WTC11 (cell line): Measurements from ENCODE around the gene ELFN1. TPM values are rescaled to one million over a fixed set of nuclear protein-coding genes. Genes with fewer than 3 reads are reported as not detected.

Experiments used
- ATAC-seq: fragments of 200-7000 bp; cut with Tn5 transposase; 2 replicates; pipeline ENCODE4 v1.10.0; 2021; ENCODE audit warnings: mild to moderate bottlenecking, moderate library complexity
- CTCF ChIA-PET: fragments of 300-600 bp; sonication (Branson Sonifier 250); formaldehyde crosslinking; loops from one replicate; lab custom pipeline; 2021; ENCODE audit warnings: antibody characterized with exemption; lab: Charles Lee
- POLR2A ChIA-PET: fragments of 350-600 bp; sonication (Branson Sonifier 250); formaldehyde crosslinking; loops from one replicate; lab custom pipeline; 2021; ENCODE audit warnings: antibody characterized with exemption; lab: Charles Lee
- DNase-seq: peaks from one replicate; pipeline ENCODE4 v3.0.0; 2021; ENCODE audit warnings: low spot score
- H3K27ac Mint-ChIP-seq: 2 replicates; pipeline ENCODE4 v1.8.0; 2021; ENCODE audit warnings: mixed read lengths
- H3K27me3 Mint-ChIP-seq: 2 replicates; pipeline ENCODE4 v1.8.0; 2021; ENCODE audit warnings: low read depth, mild to moderate bottlenecking, moderate library complexity, mixed read lengths
- H3K36me3 Mint-ChIP-seq: 2 replicates; pipeline ENCODE4 v1.8.0; 2021; ENCODE audit warnings: mixed read lengths
- H3K4me1 Mint-ChIP-seq: 2 replicates; pipeline ENCODE4 v1.8.0; 2022; ENCODE audit warnings: mixed read lengths
- H3K4me3 Mint-ChIP-seq: 2 replicates; pipeline ENCODE4 v1.8.0; 2021; ENCODE audit warnings: mild to moderate bottlenecking, moderate library complexity, mixed read lengths
- H3K9me3 Mint-ChIP-seq: 2 replicates; pipeline ENCODE4 v1.8.0; 2021; ENCODE audit warnings: mixed read lengths
- ATF6 ChIP-seq: sonication (generic); formaldehyde crosslinking; IDR thresholded peaks from 2 replicates; pipeline ENCODE4 v1.8.1; 2023; ENCODE audit warnings: mild to moderate bottlenecking, missing genetic modification reagents
- ELF4 ChIP-seq: sonication (generic); formaldehyde crosslinking; IDR thresholded peaks from 2 replicates; pipeline ENCODE4 v1.8.1; 2022; ENCODE audit warnings: low read depth, mild to moderate bottlenecking, moderate library complexity, missing genetic modification reagents
- EMX1 ChIP-seq: fragments of 250-450 bp; sonication (Bioruptor Pico); IDR thresholded peaks from 2 replicates; pipeline ENCODE4 v1.8.0; 2021; ENCODE audit warnings: mild to moderate bottlenecking
- ERG ChIP-seq: fragments of 250-450 bp; sonication (Bioruptor Pico); IDR thresholded peaks from 2 replicates; pipeline ENCODE4 v1.8.0; 2021; ENCODE audit warnings: mild to moderate bottlenecking
- FOXJ3 ChIP-seq: sonication (generic); formaldehyde crosslinking; IDR thresholded peaks from 2 replicates; pipeline ENCODE4 v1.9.0; 2021; ENCODE audit warnings: missing genetic modification reagents, mild to moderate bottlenecking, borderline replicate concordance
- GABPB1 ChIP-seq: sonication (generic); formaldehyde crosslinking; IDR thresholded peaks from 2 replicates; pipeline ENCODE4 v1.8.1; 2023; ENCODE audit warnings: mild to moderate bottlenecking, missing genetic modification reagents
- GTF2I ChIP-seq: fragments of 250-450 bp; sonication (Bioruptor Pico); conservative IDR thresholded peaks from 2 replicates; pipeline ENCODE4 v1.4.0; 2021; ENCODE audit warnings: mild to moderate bottlenecking
- HMGA2 ChIP-seq: fragments of 250-450 bp; sonication (Bioruptor Pico); IDR thresholded peaks from 2 replicates; pipeline ENCODE4 v1.4.0; 2021; ENCODE audit warnings: mild to moderate bottlenecking, moderate library complexity
- JAZF1 ChIP-seq: fragments of 250-450 bp; sonication (Bioruptor Pico); IDR thresholded peaks from 2 replicates; pipeline ENCODE4 v1.9.0; 2021; ENCODE audit warnings: moderate library complexity, mild to moderate bottlenecking, inconsistent platforms
- KAT7 ChIP-seq: sonication (generic); formaldehyde crosslinking; IDR thresholded peaks from 2 replicates; pipeline ENCODE4 v1.8.1; 2023; ENCODE audit warnings: missing genetic modification reagents, mild to moderate bottlenecking, borderline replicate concordance
- NFE2L1 ChIP-seq: sonication (generic); formaldehyde crosslinking; IDR thresholded peaks from 2 replicates; pipeline ENCODE4 v1.8.1; 2023; ENCODE audit warnings: missing genetic modification reagents
- NR1H2 ChIP-seq: sonication (generic); formaldehyde crosslinking; IDR thresholded peaks from 2 replicates; pipeline ENCODE4 v1.9.0; 2021; ENCODE audit warnings: mild to moderate bottlenecking, moderate library complexity, missing genetic modification reagents
- PRDM15 ChIP-seq: sonication (generic); formaldehyde crosslinking; IDR thresholded peaks from 2 replicates; pipeline ENCODE4 v1.8.0; 2022; ENCODE audit warnings: missing genetic modification reagents
- RORB ChIP-seq: fragments of 250-450 bp; sonication (Bioruptor Pico); IDR thresholded peaks from 2 replicates; pipeline ENCODE4 v1.9.0; 2021; ENCODE audit warnings: mild to moderate bottlenecking
- SP1 ChIP-seq: sonication (generic); formaldehyde crosslinking; conservative IDR thresholded peaks from 2 replicates; pipeline ENCODE4 v1.8.1; 2022; ENCODE audit warnings: missing genetic modification reagents
- TCF7 ChIP-seq: sonication (generic); formaldehyde crosslinking; IDR thresholded peaks from 2 replicates; pipeline ENCODE4 v1.8.0; 2022; ENCODE audit warnings: mild to moderate bottlenecking, low read depth, missing genetic modification reagents, moderate library complexity
- ZBTB43 ChIP-seq: sonication (generic); formaldehyde crosslinking; IDR thresholded peaks from 2 replicates; pipeline ENCODE4 v1.8.1; 2023; ENCODE audit warnings: mild to moderate bottlenecking, missing genetic modification reagents
- ZMAT4 ChIP-seq: fragments of 250-450 bp; sonication (Bioruptor Pico); IDR thresholded peaks from 2 replicates; pipeline ENCODE4 v1.9.0; 2021; ENCODE audit warnings: mild to moderate bottlenecking
- ZNF281 ChIP-seq: sonication (generic); formaldehyde crosslinking; IDR thresholded peaks from 2 replicates; pipeline ENCODE4 v1.8.0; 2023; ENCODE audit warnings: mild to moderate bottlenecking, missing genetic modification reagents
- total RNA-seq: library from RNA; stranded (reverse); gene quantifications from 3 replicates; pipeline ENCODE4 v1.2.3, GENCODE V29; 2021

The ELFN1 gene
- total RNA-seq, 1 experiment from 2014 or later: 4.6 TPM

GRCh38 chr7:1732072-1732471 is 62.0 kb downstream of the ELFN1 start:
- POLR2A ChIA-PET: no interaction called here
- Mint-ChIP-seq H3K36me3 (0 out of 2 replicates have a peak, but pooled peaks cover 7% of the 10 kb centered on the region), H3K4me3 (no peak overlapping the region), H3K27ac (no peak overlapping the region), H3K4me1 (no peaks in the 10 kb centered on the region), H3K27me3 (peaks cover 2% of the 10 kb centered on the region; the same call in 1 of the 2 replicates), H3K9me3 (peaks cover 12% of the 10 kb centered on the region)
- ATAC-seq (no peak), DNase-seq (no peak)
- TF ChIP-seq JAZF1 (CRISPR knock-in tag): no peak
- CTCF ChIA-PET: interaction anchor here (0.9 to 1.2 kb wide), 2 partner anchors 35 to 68 kb away, joined by 3 to 5 read pairs; no protein-coding TSS in a partner anchor

GRCh38 chr7:1732645-1733044 is 62.6 kb downstream of the ELFN1 start:
- no peak for ATAC-seq
- Mint-ChIP-seq H3K4me3 (no peak overlapping the region), H3K9me3 (peaks cover 12% of the 10 kb centered on the region), H3K4me1 (no peaks in the 10 kb centered on the region), H3K36me3 (0 out of 2 replicates have a peak, but pooled peaks cover 7% of the 10 kb centered on the region), H3K27ac (no peak overlapping the region)
- CTCF ChIA-PET: interaction anchor here (0.5 kb wide), 1 partner anchor 91 kb away, joined by 4 read pairs; no protein-coding TSS in a partner anchor
- POLR2A ChIA-PET: no interaction called here
- TF ChIP-seq ZBTB43 (CRISPR knock-in tag) (no peak), TCF7 (CRISPR knock-in tag) (no peak), NR1H2 (CRISPR knock-in tag) (no peak), ZMAT4 (CRISPR knock-in tag) (no peak), SP1 (CRISPR knock-in tag) (no peak)
- TF ChIP-seq, all 79 proteins: peak for 0
- peaks cover 2% of the 10 kb centered on the region; the same call in 1 of the 2 replicates for H3K27me3 Mint-ChIP-seq
- DNase-seq: no peak

GRCh38 chr7:1733206-1733907 is 63.3 kb downstream of the ELFN1 start:
- Mint-ChIP-seq H3K4me1 (no peaks in the 10 kb centered on the region), H3K36me3 (0 out of 2 replicates have a peak, but pooled peaks cover 7% of the 10 kb centered on the region), H3K9me3 (peaks cover 12% of the 10 kb centered on the region), H3K27me3 (peaks cover 2% of the 10 kb centered on the region; the same call in 1 of the 2 replicates)
- ChIA-PET POLR2A (no interaction called here), CTCF (interaction anchor here (0.5 kb wide), 1 partner anchor 92 kb away, joined by 4 read pairs; no protein-coding TSS in a partner anchor)
- ATAC-seq: no peak
- TF ChIP-seq KAT7 (no peak), ZNF281 (no peak), HMGA2 (CRISPR knock-in tag) (no peak), EMX1 (CRISPR knock-in tag) (no peak), NFE2L1 (CRISPR knock-in tag) (no peak), ATF6 (CRISPR knock-in tag) (no peak), ELF4 (CRISPR knock-in tag) (no peak), RORB (CRISPR knock-in tag) (no peak), PRDM15 (CRISPR knock-in tag) (no peak), SP1 (CRISPR knock-in tag) (no peak), GABPB1 (no peak), FOXJ3 (CRISPR knock-in tag) (no peak), ERG (CRISPR knock-in tag) (no peak), GTF2I (CRISPR knock-in tag) (no peak)
- TF ChIP-seq, all 79 proteins: peak for 0
- no peak overlapping the region for H3K27ac Mint-ChIP-seq
- DNase-seq: no peak
- H3K4me3 Mint-ChIP-seq: no peak overlapping the region
